Measurements from ENCODE around the gene MSTO1. TPM values are rescaled to one million over a fixed set of nuclear protein-coding genes. Genes with fewer than 3 reads are reported as not detected.
"Not testable (repeated sequence)": the region's sequence is repeated elsewhere in the genome, so short reads cannot be mapped to it uniquely, and the experiment has no call there.

Gene MSTO1
- total RNA-seq, 1 donor from 2014 or later: 101 TPM

- Mint-ChIP-seq H3K27me3 (no peaks in the 10 kb centered on the region), H3K36me3 (ENCODE audit: low read depth) (no peaks in the 10 kb centered on the region), H3K4me1 (peaks cover 4% of the 10 kb centered on the region), H3K4me3 (no peak overlapping the region), H3K27ac (no peak overlapping the region), H3K9me3 (peaks cover 3% of the 10 kb centered on the region)
- intact Hi-C loops (cut with micrococcal nuclease): no loop called here
- no peak for DNase-seq
- ChIA-PET CTCF (no interaction called here), POLR2A (no interaction called here)
- TF ChIP-seq CTCF (IDR thresholded peaks at IDR 0.05): no peak
- no peak for ATAC-seq (ENCODE audit: low read depth)
Measured at GRCh38 chr1:155649676-155650075, 39.7 kb downstream of the MSTO1 start.

GRCh38 chr1:155650231-155650757, 40.3 kb downstream of the MSTO1 start:
- no peaks in the 10 kb centered on the region for H3K27me3 Mint-ChIP-seq
- no peak for TF ChIP-seq CTCF (IDR thresholded peaks at IDR 0.05)
- H3K9me3 Mint-ChIP-seq: peaks cover 3% of the 10 kb centered on the region
- POLR2A ChIA-PET: no interaction called here
- no peak for DNase-seq
- H3K27ac Mint-ChIP-seq: no peak overlapping the region
- no peak for ATAC-seq (ENCODE audit: low read depth)
- CTCF ChIA-PET: no interaction called here
- no peaks in the 10 kb centered on the region for H3K36me3 Mint-ChIP-seq (ENCODE audit: low read depth)
- intact Hi-C loops (cut with micrococcal nuclease): no loop called here
- H3K4me1 Mint-ChIP-seq: peaks cover 4% of the 10 kb centered on the region
- H3K4me3 Mint-ChIP-seq: no peak overlapping the region

GRCh38 chr1:155651861-155652661, 42.0 kb downstream of the MSTO1 start:
- TF ChIP-seq CTCF (IDR thresholded peaks at IDR 0.05): no peak
- ChIA-PET POLR2A (no interaction called here), CTCF (no interaction called here)
- Mint-ChIP-seq H3K4me3 (no peak overlapping the region), H3K36me3 (ENCODE audit: low read depth) (no peaks in the 10 kb centered on the region), H3K27me3 (no peaks in the 10 kb centered on the region), H3K4me1 (peaks cover 4% of the 10 kb centered on the region), H3K9me3 (peaks cover 3% of the 10 kb centered on the region), H3K27ac (no peak overlapping the region)
- DNase-seq: no peak
- intact Hi-C loops (cut with micrococcal nuclease): no loop called here
- ATAC-seq (ENCODE audit: low read depth): no peak

GRCh38 chr1:155652951-155653350, 42.9 kb downstream of the MSTO1 start:
- Mint-ChIP-seq H3K4me3 (no peak overlapping the region), H3K9me3 (peaks cover 3% of the 10 kb centered on the region), H3K36me3 (ENCODE audit: low read depth) (peaks cover under 1% of the 10 kb centered on the region), H3K4me1 (peaks cover 4% of the 10 kb centered on the region), H3K27ac (no peak overlapping the region), H3K27me3 (no peaks in the 10 kb centered on the region)
- DNase-seq: no peak
- ChIA-PET CTCF (no interaction called here), POLR2A (no interaction called here)
- ATAC-seq (ENCODE audit: low read depth): no peak
- TF ChIP-seq CTCF (IDR thresholded peaks at IDR 0.05): no peak
- intact Hi-C loops (cut with micrococcal nuclease): no loop called here

- POLR2A ChIA-PET: no interaction called here
- no peak for ATAC-seq (ENCODE audit: low read depth)
- Mint-ChIP-seq H3K27ac (no peak overlapping the region), H3K36me3 (ENCODE audit: low read depth) (peaks cover 43% of the 10 kb centered on the region), H3K9me3 (no peaks in the 10 kb centered on the region), H3K27me3 (no peaks in the 10 kb centered on the region), H3K4me1 (no peaks in the 10 kb centered on the region), H3K4me3 (no peak overlapping the region)
- CTCF ChIA-PET: no interaction called here
- no peak for TF ChIP-seq CTCF (IDR thresholded peaks at IDR 0.05)
- intact Hi-C loops (cut with micrococcal nuclease): no loop called here
- DNase-seq: no peak
Measured at GRCh38 chr1:155657463-155657862, 47.4 kb downstream of the MSTO1 start.

GRCh38 chr1:155661239-155661638, 51.2 kb downstream of the MSTO1 start:
- H3K27me3 Mint-ChIP-seq; CTCF ChIA-PET; H3K27ac Mint-ChIP-seq; intact Hi-C loops (cut with micrococcal nuclease); ATAC-seq (ENCODE audit: low read depth); H3K4me1 Mint-ChIP-seq; H3K9me3 Mint-ChIP-seq; DNase-seq; H3K4me3 Mint-ChIP-seq: not testable (repeated sequence)
- peaks cover 68% of the 10 kb centered on the region for H3K36me3 Mint-ChIP-seq (ENCODE audit: low read depth)
- POLR2A ChIA-PET: interaction anchor here (0.6 kb wide), 1 partner anchor 100 kb away, joined by 11 read pairs; no protein-coding TSS in a partner anchor

Measured in activated B cell treated with CpG ODN at 0.5 μM for 24 hours (primary cell).